Cerebellar cortex (tissue), 1 donor: Measurements from ENCODE around the gene C1QTNF3.

Experiments used
- DNase-seq: peaks from one replicate; pipeline ENCODE4 v3.0.0-alpha.2; 2015; ENCODE audit warnings: low spot score

The C1QTNF3 gene

DNA sequence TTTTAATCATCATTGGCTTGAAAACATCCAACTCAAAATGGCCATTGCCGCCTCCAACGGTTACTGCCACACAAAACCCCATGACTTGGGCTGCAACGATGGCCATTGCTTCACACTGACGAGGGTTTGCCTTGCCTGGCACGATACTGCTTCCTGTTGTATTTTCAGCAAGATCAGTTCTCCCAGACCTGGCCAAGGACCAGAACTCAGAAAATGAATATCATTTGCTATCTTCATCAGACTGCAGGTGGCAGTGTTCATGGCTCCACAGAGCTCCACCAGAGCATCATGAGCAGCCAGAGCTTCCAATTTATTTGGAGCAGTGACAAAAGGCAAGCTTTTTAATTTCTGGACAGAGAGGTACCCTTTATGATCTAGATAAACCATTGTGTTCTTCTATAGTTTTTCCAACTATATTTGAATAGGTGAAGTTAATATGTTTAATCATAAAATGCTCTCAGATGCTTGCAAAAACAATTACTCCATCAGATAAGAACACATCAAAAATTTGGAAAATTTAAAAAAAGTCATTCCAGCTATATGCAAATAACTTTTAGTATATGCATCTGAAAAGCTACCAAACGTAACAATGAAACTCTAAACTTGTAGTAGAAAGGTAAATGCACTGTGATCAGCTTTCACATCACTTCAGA lies 45.6 kb downstream of the C1QTNF3 start:
- peak; percentile 93 for DNase-seq

GRCh38 chr5:33995865-33996264 lies 47.1 kb downstream of the C1QTNF3 start:
- DNase-seq, result no peak

DNA sequence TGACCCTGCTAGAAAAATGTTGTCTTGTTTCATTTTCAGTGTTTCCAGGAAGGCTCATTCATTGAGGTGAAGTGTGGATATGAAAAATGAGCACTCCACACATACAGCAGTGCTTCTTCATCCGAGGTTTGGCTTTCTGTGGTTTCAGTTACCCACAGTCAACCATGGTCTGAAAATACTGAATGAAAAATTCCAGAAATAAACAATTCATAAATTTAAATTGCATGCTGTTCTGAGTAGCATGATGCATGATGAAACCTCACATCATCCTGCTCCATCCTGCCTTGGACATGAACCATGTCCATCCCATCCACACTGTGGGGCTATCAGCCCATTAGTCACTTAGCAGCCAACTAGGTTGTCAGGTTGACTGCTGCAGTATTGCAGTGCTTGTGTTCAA lies 48.2 kb downstream of the C1QTNF3 start:
- DNase-seq, result no peak

DNA sequence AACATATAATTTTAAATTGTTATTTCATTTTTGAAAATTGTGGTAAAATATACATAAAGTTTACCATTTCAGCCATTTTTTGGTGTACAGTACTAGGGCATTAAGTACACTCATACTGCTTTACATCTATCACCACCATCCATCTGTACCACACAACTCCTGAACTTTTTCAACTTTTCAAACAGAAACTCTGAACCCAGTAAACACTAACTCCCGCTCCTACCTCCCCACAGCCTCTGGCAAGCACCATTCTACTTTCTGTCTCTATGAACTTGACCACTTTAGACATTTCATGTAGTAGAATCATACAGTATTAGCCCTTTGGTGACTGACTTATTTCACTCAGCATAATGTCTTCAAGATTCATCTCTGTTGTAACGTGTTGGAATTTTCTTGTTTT lies 50.1 kb downstream of the C1QTNF3 start:
- DNase-seq, result no peak

- DNase-seq, result no peak
These were observed 57.6 kb downstream of the C1QTNF3 start for GRCh38 chr5:33985447-33985846.

DNA sequence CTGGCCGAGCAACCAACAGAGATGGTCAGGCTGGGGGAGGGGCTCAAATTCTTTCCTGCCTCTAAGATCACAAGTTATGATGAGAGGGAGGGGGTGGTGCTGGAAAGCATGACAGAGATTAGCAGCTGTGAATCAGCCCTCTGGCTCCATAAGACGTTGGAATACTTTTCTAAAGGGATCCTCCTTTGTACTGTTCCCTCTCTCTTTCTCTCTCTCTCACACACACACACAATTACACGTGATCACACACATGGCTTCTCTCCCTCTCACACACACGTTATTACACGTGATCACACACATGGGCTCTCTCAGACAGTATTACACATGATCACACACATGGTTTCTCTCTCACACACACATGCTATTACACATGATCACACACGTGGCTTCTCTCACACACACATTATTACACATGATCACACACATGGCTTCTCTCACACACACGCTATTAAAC lies 58.3 kb downstream of the C1QTNF3 start, which contains the start of gene SLC45A2:
TSS of gene SLC45A2 (minus strand) at position 23 of the 454 bp plus-strand sequence. CDS start 110 bp downstream, outside the sequence.
- DNase-seq, result no peak

GRCh38 chr5:33984178-33984577 lies 58.8 kb downstream of the C1QTNF3 start:
- no peak for DNase-seq

GRCh38 chr5:33981408-33982162 lies 61.4 kb downstream of the C1QTNF3 start:
- DNase-seq, result no peak

- DNase-seq, result no peak
These were observed 63.0 kb downstream of the C1QTNF3 start for GRCh38 chr5:33980030-33980429.

DNA sequence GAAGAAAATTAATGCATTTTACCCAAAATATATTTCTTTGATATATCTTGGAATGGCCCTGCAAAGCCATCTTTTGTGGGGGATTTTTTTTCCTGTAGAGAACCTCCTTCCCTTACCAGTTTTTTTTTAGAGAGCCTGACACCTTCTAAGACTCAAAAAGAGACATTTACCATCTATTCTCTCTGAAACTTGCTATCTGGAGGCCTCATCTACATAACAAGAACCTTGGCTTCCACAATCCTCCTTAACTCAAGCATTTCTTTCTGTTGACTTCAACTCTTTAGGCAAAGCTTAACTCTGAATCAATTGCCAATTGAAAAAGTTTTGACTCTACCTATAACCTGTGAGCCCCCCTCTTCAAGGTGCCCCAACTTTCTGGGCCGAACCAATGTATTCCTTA lies 64.7 kb downstream of the C1QTNF3 start:
- no peak for DNase-seq

- DNase-seq, result no peak
These were observed 66.7 kb downstream of the C1QTNF3 start for GRCh38 chr5:33976307-33976706.

DNA sequence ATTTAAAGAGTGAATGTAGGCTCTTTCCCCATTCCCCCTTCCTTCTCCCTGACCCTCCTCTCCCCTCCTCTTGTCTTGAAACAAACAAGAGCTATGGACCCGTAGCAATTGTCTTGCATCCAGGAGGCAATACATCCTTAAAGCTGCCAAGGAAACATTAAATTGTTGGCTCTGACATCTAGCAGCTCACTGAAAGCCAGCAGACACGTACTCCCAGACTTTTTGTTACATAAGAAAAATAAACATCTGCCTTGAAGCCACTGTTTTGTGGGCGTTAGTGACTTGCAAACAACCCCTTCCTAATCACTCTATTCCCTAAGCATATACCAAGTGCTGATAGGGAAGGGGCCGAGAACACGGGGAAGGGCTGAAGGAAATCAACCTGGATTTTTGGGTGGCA lies 67.2 kb downstream of the C1QTNF3 start:
- no peak for DNase-seq

DNA sequence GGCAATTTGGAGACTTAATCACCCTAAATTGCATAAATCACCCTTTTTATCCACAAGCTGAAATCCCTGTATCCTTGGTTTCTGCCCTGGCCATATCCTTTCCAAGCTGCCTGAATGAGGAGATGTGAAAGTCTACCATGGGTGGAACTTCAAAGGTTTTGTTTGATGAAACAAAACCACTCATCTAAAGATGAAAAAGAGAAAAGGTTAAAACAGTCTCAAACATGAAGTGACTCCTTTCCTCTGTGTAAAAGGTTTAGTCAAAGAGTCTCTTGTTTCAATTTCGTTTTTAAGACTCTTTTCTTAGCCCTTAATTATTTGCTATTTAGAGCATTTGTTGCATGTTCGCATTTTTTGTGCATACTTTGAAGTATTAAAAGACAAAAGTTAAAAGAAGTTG lies 69.7 kb downstream of the C1QTNF3 start:
- DNase-seq, result no peak

DNA sequence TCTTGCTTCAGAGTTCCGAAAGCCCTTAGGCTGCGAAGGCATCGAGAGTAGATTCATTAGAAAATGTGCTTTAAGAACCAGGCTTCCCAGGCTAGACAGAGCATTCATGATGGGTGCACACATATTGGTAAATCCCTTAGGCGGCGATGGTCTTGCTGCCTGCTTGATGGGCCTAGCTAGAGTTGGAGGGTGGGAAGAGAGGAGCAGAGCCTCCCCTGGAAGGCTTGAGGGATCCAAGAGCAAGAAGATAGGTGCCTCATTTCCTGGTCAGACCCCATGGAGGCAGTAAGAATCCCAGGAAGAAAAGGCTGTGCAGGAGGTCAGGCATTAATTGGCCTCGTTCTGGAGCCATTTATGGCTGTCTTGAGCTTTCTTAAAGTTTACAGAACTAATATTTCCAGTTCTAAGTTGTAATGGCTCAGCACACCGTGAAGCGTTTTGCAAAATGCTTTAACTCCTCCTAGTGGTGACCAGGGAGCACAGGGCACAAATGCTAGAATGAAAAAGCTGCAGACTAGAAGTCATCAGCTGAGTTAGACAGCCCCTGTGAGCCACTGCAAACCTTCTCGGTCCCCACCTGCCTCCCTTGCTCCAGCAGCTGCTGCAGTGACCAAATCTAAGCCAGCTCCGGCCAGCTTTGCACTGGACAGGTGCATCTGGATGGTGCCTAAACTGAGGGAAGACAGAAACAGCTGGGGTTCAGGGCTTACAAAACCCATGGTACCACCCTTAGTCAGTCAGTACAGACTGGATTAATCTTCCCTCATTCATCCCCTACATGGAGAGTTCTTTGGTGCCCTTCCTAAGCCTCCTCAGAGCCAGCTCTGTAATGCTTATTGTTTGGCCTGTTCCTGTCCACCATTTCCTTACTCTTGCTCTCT lies 73.2 kb downstream of the C1QTNF3 start:
- peak; percentile 21 for DNase-seq

DNA sequence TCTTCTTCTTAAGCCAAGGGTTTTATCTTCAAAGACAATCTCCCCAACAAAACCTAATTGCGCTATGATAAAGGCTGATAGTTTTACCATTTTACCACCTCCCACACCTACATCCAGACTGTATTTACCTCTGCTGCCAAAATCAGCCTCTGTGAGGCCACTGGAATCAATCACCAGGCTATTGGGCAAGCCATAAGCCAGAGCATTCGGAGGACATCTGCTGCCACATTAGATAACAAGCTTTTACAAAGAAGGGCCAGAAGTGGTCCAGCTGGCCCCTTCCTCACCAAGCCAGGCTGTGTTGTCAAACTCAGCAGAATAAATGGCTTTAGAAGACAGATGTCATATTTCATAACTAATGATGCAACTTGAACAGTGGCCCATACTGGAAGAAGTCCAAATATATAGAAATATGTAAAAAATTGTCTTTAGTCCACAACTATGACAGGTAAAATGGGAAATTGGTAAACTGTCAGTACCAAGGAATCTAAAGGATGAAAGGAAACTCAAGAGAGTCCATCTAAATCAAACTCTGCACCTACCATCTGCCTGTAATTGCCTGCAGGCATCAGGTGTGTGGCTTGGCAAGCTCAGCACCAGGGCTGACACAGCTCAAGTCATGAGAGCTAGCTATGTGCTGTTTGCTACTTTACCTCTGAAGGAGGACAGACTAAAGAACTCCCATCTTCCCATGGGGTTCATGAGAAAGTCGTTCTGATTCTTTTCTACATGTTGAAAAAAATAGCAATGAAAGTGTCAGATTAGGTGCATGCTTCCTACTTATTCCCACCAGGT lies 74.6 kb downstream of the C1QTNF3 start:
- peak; percentile 1 for DNase-seq
